ENCODE data around the gene STK24.
A peak's percentile ranks its signal among the peaks of the same experiment; 100 is the strongest.

STK24 gene

GRCh38 chr13:98476106-98476505 is 100.8 kb downstream of the STK24 start:
- H3K9ac ChIP-seq (ENCODE audit: low read depth in 1 of 2, low read length in 2 of 2), result no peak overlapping the region
- no peak overlapping the region for H3K27ac ChIP-seq (ENCODE audit: low read depth, low read length)
- peaks cover 25% of the 10 kb centered on the region in 2 donors for H3K4me1 ChIP-seq (ENCODE audit: control insufficient read depth in 1 of 2, insufficient read depth in 2 of 2, low read length in 2 of 2)
- no peaks in the 10 kb centered on the region for H3K27me3 ChIP-seq (ENCODE audit: control insufficient read depth in 1 of 2, insufficient read depth in 2 of 2, low read length in 2 of 2)
- H3K36me3 ChIP-seq (ENCODE audit: control insufficient read depth in 1 of 2, insufficient read depth in 2 of 2, low read length in 2 of 2), result peaks cover 12 to 35% of the 10 kb centered on the region in 2 donors
- H3K9me3 ChIP-seq (ENCODE audit: control insufficient read depth in 1 of 2, low read length in 2 of 2), result no peaks in the 10 kb centered on the region
- H3K4me3 ChIP-seq (ENCODE audit: low read depth in 1 of 2, low read length in 2 of 2), result peak overlapping the region in 1 of 2 donors; percentile 24

DNA sequence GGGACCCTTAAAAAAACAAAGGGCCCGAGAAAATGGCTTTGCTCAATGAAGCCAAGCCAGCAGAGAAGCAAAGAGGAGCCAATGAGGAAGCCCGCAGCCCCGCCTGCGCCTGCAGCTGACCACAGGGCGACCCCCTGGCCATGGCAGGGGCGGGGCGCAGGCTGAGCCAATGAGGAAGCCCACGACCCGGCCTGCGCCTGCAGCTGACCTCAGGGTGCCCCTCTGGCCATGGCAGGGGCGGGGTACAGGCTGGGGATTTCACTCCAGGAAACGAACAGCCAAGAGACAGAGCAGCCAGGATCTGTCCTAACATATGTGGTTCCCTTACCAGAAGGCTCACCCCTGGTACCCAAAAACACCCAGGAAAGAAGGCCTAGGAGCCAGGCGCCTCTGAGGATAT is 101.4 kb downstream of the STK24 start:
- peaks cover 20 to 21% of the 10 kb centered on the region in 2 donors for H3K4me1 ChIP-seq (ENCODE audit: control insufficient read depth in 1 of 2, insufficient read depth in 2 of 2, low read length in 2 of 2)
- no peaks in the 10 kb centered on the region for H3K9me3 ChIP-seq (ENCODE audit: control insufficient read depth in 1 of 2, low read length in 2 of 2)
- H3K9ac ChIP-seq (ENCODE audit: low read depth in 1 of 2, low read length in 2 of 2), result no peak overlapping the region
- no peak overlapping the region for H3K27ac ChIP-seq (ENCODE audit: low read depth, low read length)
- no peak overlapping the region for H3K4me3 ChIP-seq (ENCODE audit: low read depth in 1 of 2, low read length in 2 of 2)
- no peaks in the 10 kb centered on the region for H3K27me3 ChIP-seq (ENCODE audit: control insufficient read depth in 1 of 2, insufficient read depth in 2 of 2, low read length in 2 of 2)
- peaks cover 11 to 36% of the 10 kb centered on the region in 2 donors for H3K36me3 ChIP-seq (ENCODE audit: control insufficient read depth in 1 of 2, insufficient read depth in 2 of 2, low read length in 2 of 2)

- no peak overlapping the region for H3K27ac ChIP-seq (ENCODE audit: low read depth, low read length)
- H3K27me3 ChIP-seq (ENCODE audit: control insufficient read depth in 1 of 2, insufficient read depth in 2 of 2, low read length in 2 of 2), result no peaks in the 10 kb centered on the region
- no peak overlapping the region for H3K9ac ChIP-seq (ENCODE audit: low read depth in 1 of 2, low read length in 2 of 2)
- no peaks in the 10 kb centered on the region for H3K9me3 ChIP-seq (ENCODE audit: control insufficient read depth in 1 of 2, low read length in 2 of 2)
- H3K4me1 ChIP-seq (ENCODE audit: control insufficient read depth in 1 of 2, insufficient read depth in 2 of 2, low read length in 2 of 2), result peaks cover 20 to 21% of the 10 kb centered on the region in 2 donors
- H3K4me3 ChIP-seq (ENCODE audit: low read depth in 1 of 2, low read length in 2 of 2), result no peak overlapping the region
- peaks cover 11 to 36% of the 10 kb centered on the region in 2 donors for H3K36me3 ChIP-seq (ENCODE audit: control insufficient read depth in 1 of 2, insufficient read depth in 2 of 2, low read length in 2 of 2)
Observed at GRCh38 chr13:98474761-98475160, 102.1 kb downstream of the STK24 start.

GRCh38 chr13:98474292-98474691 is 102.6 kb downstream of the STK24 start:
- Histone ChIP-seq H3K36me3 (ENCODE audit: control insufficient read depth in 1 of 2, insufficient read depth in 2 of 2, low read length in 2 of 2) (peaks cover 11 to 37% of the 10 kb centered on the region in 2 donors), H3K27me3 (ENCODE audit: control insufficient read depth in 1 of 2, insufficient read depth in 2 of 2, low read length in 2 of 2) (no peaks in the 10 kb centered on the region), H3K9me3 (ENCODE audit: control insufficient read depth in 1 of 2, low read length in 2 of 2) (no peaks in the 10 kb centered on the region), H3K4me3 (ENCODE audit: low read depth in 1 of 2, low read length in 2 of 2) (no peak overlapping the region), H3K27ac (ENCODE audit: low read depth, low read length) (no peak overlapping the region), H3K4me1 (ENCODE audit: control insufficient read depth in 1 of 2, insufficient read depth in 2 of 2, low read length in 2 of 2) (peaks cover 20 to 21% of the 10 kb centered on the region in 2 donors), H3K9ac (ENCODE audit: low read depth in 1 of 2, low read length in 2 of 2) (no peak overlapping the region)

DNA sequence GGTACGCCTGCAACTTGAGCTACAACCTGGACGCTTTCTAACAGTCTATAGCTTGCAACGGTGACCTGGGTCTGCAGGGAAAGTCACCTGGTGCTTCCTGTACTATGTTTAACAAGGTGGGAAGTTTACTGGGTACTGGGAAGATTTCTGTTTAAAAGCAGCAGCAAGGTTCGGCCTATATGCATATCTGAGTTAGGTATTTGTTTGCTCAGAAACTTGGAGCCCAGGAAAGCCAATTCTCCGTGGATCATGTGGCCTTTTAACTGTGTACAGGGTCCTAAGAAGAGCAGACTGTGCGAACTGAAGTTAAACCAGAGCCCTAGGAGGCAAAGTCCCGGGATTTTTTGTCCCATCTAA is 103.1 kb downstream of the STK24 start:
- Histone ChIP-seq H3K4me3 (ENCODE audit: low read depth in 1 of 2, low read length in 2 of 2) (no peak overlapping the region), H3K9me3 (ENCODE audit: control insufficient read depth in 1 of 2, low read length in 2 of 2) (no peaks in the 10 kb centered on the region), H3K27ac (ENCODE audit: low read depth, low read length) (no peak overlapping the region), H3K36me3 (ENCODE audit: control insufficient read depth in 1 of 2, insufficient read depth in 2 of 2, low read length in 2 of 2) (peaks cover 12 to 41% of the 10 kb centered on the region in 2 donors), H3K4me1 (ENCODE audit: control insufficient read depth in 1 of 2, insufficient read depth in 2 of 2, low read length in 2 of 2) (peaks cover 20 to 21% of the 10 kb centered on the region in 2 donors), H3K27me3 (ENCODE audit: control insufficient read depth in 1 of 2, insufficient read depth in 2 of 2, low read length in 2 of 2) (no peaks in the 10 kb centered on the region), H3K9ac (ENCODE audit: low read depth in 1 of 2, low read length in 2 of 2) (no peak overlapping the region)

DNA sequence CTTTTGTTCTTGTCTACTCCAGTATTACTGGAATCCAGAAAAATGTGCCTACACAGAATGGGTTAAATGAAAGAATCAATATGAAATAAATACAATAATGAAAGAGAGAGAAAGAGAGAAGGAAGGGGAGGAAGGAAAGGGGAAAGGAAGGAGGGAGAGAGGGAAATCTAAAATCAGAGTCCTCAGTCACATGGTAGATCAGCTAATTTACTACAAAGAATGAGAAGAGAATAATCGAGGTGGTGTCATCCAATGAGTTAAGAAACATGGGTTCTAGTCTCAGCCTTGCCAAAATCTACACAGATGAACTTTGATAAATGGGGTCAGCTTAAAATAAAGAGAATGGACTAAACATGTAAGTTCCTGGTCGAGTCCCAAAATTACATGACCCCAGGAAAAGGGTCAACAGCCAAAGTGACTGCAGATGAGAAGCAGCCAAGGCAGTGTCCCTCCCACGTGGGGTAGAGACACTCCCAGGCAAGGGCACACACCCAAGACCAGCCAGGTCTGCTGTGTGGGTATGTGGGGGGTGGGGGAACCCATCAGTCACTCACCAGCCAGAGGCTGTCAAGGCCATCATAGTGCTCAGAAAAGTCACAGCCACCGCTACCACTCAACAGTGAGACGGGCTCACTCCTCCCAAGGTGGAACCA is 103.6 kb downstream of the STK24 start:
- H3K4me3 ChIP-seq (ENCODE audit: low read depth in 1 of 2, low read length in 2 of 2), result no peak overlapping the region
- no peak overlapping the region for H3K9ac ChIP-seq (ENCODE audit: low read depth in 1 of 2, low read length in 2 of 2)
- H3K9me3 ChIP-seq (ENCODE audit: control insufficient read depth in 1 of 2, low read length in 2 of 2), result no peaks in the 10 kb centered on the region
- H3K36me3 ChIP-seq (ENCODE audit: control insufficient read depth in 1 of 2, insufficient read depth in 2 of 2, low read length in 2 of 2), result peaks cover 18 to 46% of the 10 kb centered on the region in 2 donors
- no peaks in the 10 kb centered on the region for H3K27me3 ChIP-seq (ENCODE audit: control insufficient read depth in 1 of 2, insufficient read depth in 2 of 2, low read length in 2 of 2)
- no peak overlapping the region for H3K27ac ChIP-seq (ENCODE audit: low read depth, low read length)
- peaks cover 20% of the 10 kb centered on the region in 2 donors for H3K4me1 ChIP-seq (ENCODE audit: control insufficient read depth in 1 of 2, insufficient read depth in 2 of 2, low read length in 2 of 2)

- H3K27ac ChIP-seq (ENCODE audit: low read depth, low read length), result no peak overlapping the region
- no peak overlapping the region for H3K4me3 ChIP-seq (ENCODE audit: low read depth in 1 of 2, low read length in 2 of 2)
- H3K9me3 ChIP-seq (ENCODE audit: control insufficient read depth in 1 of 2, low read length in 2 of 2), result no peaks in the 10 kb centered on the region
- H3K36me3 ChIP-seq (ENCODE audit: control insufficient read depth in 1 of 2, insufficient read depth in 2 of 2, low read length in 2 of 2), result peaks cover 26 to 47% of the 10 kb centered on the region in 2 donors
- H3K4me1 ChIP-seq (ENCODE audit: control insufficient read depth in 1 of 2, insufficient read depth in 2 of 2, low read length in 2 of 2), result peaks cover 21 to 27% of the 10 kb centered on the region in 2 donors
- no peaks in the 10 kb centered on the region for H3K27me3 ChIP-seq (ENCODE audit: control insufficient read depth in 1 of 2, insufficient read depth in 2 of 2, low read length in 2 of 2)
- no peak overlapping the region for H3K9ac ChIP-seq (ENCODE audit: low read depth in 1 of 2, low read length in 2 of 2)
Observed at GRCh38 chr13:98471934-98472333, 105.0 kb downstream of the STK24 start.

GRCh38 chr13:98470920-98471319 is 106.0 kb downstream of the STK24 start:
- H3K4me1 ChIP-seq (ENCODE audit: control insufficient read depth in 1 of 2, insufficient read depth in 2 of 2, low read length in 2 of 2), result peaks cover 16 to 26% of the 10 kb centered on the region in 2 donors
- peaks cover 26 to 52% of the 10 kb centered on the region in 2 donors for H3K36me3 ChIP-seq (ENCODE audit: control insufficient read depth in 1 of 2, insufficient read depth in 2 of 2, low read length in 2 of 2)

GRCh38 chr13:98468929-98469328 is 108.0 kb downstream of the STK24 start:
- Histone ChIP-seq H3K9me3 (ENCODE audit: control insufficient read depth in 1 of 2, low read length in 2 of 2) (no peaks in the 10 kb centered on the region), H3K4me3 (ENCODE audit: low read depth in 1 of 2, low read length in 2 of 2) (no peak overlapping the region), H3K4me1 (ENCODE audit: control insufficient read depth in 1 of 2, insufficient read depth in 2 of 2, low read length in 2 of 2) (peaks cover 16 to 26% of the 10 kb centered on the region in 2 donors), H3K9ac (ENCODE audit: low read depth in 1 of 2, low read length in 2 of 2) (no peak overlapping the region), H3K27me3 (ENCODE audit: control insufficient read depth in 1 of 2, insufficient read depth in 2 of 2, low read length in 2 of 2) (no peaks in the 10 kb centered on the region), H3K36me3 (ENCODE audit: control insufficient read depth in 1 of 2, insufficient read depth in 2 of 2, low read length in 2 of 2) (peaks cover 37 to 57% of the 10 kb centered on the region in 2 donors), H3K27ac (ENCODE audit: low read depth, low read length) (no peak overlapping the region)

More at GRCh38 chr13:98470920-98471319, 106.0 kb downstream of the STK24 start:
- no peak overlapping the region for H3K9ac ChIP-seq (ENCODE audit: low read depth in 1 of 2, low read length in 2 of 2)
- H3K27ac ChIP-seq (ENCODE audit: low read depth, low read length), result no peak overlapping the region
- no peak overlapping the region for H3K4me3 ChIP-seq (ENCODE audit: low read depth in 1 of 2, low read length in 2 of 2)
- no peaks in the 10 kb centered on the region for H3K9me3 ChIP-seq (ENCODE audit: control insufficient read depth in 1 of 2, low read length in 2 of 2)
- no peaks in the 10 kb centered on the region for H3K27me3 ChIP-seq (ENCODE audit: control insufficient read depth in 1 of 2, insufficient read depth in 2 of 2, low read length in 2 of 2)

DNA sequence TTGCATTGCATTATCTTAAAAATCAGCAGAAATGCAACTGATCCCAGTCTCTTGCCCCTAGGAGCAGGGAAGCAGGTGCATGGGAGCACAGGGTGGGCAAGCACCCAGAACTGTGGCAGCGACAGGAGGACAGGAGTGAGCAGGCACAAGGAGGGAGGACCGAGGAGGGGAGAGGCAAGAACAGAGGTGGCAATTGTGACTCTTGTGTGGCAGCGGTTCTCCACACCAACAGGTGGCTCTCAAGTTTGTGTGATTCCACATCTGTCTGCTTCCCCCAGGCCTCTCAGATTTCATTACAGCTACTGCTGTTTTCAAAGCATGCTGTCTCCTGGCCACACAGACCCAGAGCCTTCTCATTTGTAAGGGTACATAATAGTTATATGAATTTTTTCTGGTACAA is 108.5 kb downstream of the STK24 start:
- no peak overlapping the region for H3K9ac ChIP-seq (ENCODE audit: low read depth in 1 of 2, low read length in 2 of 2)
- H3K27ac ChIP-seq (ENCODE audit: low read depth, low read length), result no peak overlapping the region
- no peaks in the 10 kb centered on the region for H3K27me3 ChIP-seq (ENCODE audit: control insufficient read depth in 1 of 2, insufficient read depth in 2 of 2, low read length in 2 of 2)
- H3K4me3 ChIP-seq (ENCODE audit: low read depth in 1 of 2, low read length in 2 of 2), result no peak overlapping the region
- H3K36me3 ChIP-seq (ENCODE audit: control insufficient read depth in 1 of 2, insufficient read depth in 2 of 2, low read length in 2 of 2), result peaks cover 35 to 57% of the 10 kb centered on the region in 2 donors
- no peaks in the 10 kb centered on the region for H3K9me3 ChIP-seq (ENCODE audit: control insufficient read depth in 1 of 2, low read length in 2 of 2)
- peaks cover 16 to 26% of the 10 kb centered on the region in 2 donors for H3K4me1 ChIP-seq (ENCODE audit: control insufficient read depth in 1 of 2, insufficient read depth in 2 of 2, low read length in 2 of 2)

Data from duodenal mucosa (tissue), 2 donors.